RWPE2 (cell line): ENCODE results near the gene GAB2.

Experiments
- ATAC-seq: fragments of 200-7000 bp; cut with Tn5 transposase; 3 replicates; pipeline ENCODE4 v1.9.1; 2021; ENCODE audit warnings: low read depth
- DNase-seq: peaks from one replicate; pipeline ENCODE4 v3.0.0-alpha.2; 2020; ENCODE audit warnings: low spot score
- H3K27ac ChIP-seq: fragments of 450-650 bp; 2 replicates; pipeline ENCODE4 v1.5.1; 2017; ENCODE audit warnings: mild to moderate bottlenecking; ENCODE audit not compliant: poor library complexity, severe bottlenecking
- H3K27me3 ChIP-seq: fragments of 250-450 bp; sonication (Bioruptor Pico); 2 replicates; pipeline ENCODE4 v1.5.1; 2021; ENCODE audit warnings: mild to moderate bottlenecking, moderate library complexity; ENCODE audit not compliant: insufficient read depth, poor library complexity, severe bottlenecking
- H3K36me3 ChIP-seq: fragments of 250-450 bp; sonication (Bioruptor Pico); 2 replicates; pipeline ENCODE4 v1.5.1; 2020; ENCODE audit warnings: low read depth, mild to moderate bottlenecking, moderate library complexity
- H3K4me1 ChIP-seq: fragments of 250-450 bp; sonication (Bioruptor Pico); 2 replicates; pipeline ENCODE4 v1.5.1; 2021; ENCODE audit warnings: mild to moderate bottlenecking, moderate library complexity; ENCODE audit not compliant: insufficient read depth, poor library complexity, severe bottlenecking
- H3K4me3 ChIP-seq: fragments of 250-450 bp; sonication (Bioruptor Pico); 2 replicates; pipeline ENCODE4 v1.5.1; 2021; ENCODE audit warnings: mild to moderate bottlenecking, moderate library complexity; ENCODE audit not compliant: severe bottlenecking
- H3K9me3 ChIP-seq: fragments of 250-450 bp; sonication (Bioruptor Pico); 2 replicates; pipeline ENCODE4 v1.5.1; 2021; ENCODE audit warnings: mild to moderate bottlenecking, moderate library complexity; ENCODE audit not compliant: severe bottlenecking
- TF ChIP-seq, protein P1 (sequence below): fragments of 450-650 bp; IDR thresholded peaks from one replicate; pipeline ENCODE4 v1.5.1; 2017; ENCODE audit warnings: mild to moderate bottlenecking, moderate library complexity; ENCODE audit not compliant: poor library complexity, severe bottlenecking

The GAB2 gene

DNA sequence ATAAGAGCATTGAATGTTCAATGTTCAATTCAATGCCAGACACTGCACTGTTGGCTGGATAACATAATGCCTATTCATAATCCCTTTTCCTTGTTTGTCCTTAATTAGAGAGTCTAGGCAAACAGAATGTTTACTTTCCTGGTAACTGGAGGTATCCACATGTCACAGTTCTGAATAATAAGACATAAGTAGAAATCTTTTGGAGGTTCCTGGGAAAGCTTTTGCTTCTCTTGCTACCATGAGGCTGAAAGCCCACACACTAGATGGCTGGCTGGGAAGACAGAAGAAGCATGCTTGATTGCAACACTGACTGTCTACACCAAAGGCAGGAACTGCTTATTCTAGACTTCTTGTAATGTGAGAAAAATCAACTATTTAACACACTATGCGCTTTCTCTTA is 79.5 kb downstream of the GAB2 start:
- Histone ChIP-seq H3K4me1 (no peaks in the 10 kb centered on the region), H3K36me3 (no peaks in the 10 kb centered on the region), H3K27ac (no peak overlapping the region), H3K9me3 (no peaks in the 10 kb centered on the region), H3K4me3 (no peak overlapping the region), H3K27me3 (no peaks in the 10 kb centered on the region)
- TF ChIP-seq, protein P1, sequence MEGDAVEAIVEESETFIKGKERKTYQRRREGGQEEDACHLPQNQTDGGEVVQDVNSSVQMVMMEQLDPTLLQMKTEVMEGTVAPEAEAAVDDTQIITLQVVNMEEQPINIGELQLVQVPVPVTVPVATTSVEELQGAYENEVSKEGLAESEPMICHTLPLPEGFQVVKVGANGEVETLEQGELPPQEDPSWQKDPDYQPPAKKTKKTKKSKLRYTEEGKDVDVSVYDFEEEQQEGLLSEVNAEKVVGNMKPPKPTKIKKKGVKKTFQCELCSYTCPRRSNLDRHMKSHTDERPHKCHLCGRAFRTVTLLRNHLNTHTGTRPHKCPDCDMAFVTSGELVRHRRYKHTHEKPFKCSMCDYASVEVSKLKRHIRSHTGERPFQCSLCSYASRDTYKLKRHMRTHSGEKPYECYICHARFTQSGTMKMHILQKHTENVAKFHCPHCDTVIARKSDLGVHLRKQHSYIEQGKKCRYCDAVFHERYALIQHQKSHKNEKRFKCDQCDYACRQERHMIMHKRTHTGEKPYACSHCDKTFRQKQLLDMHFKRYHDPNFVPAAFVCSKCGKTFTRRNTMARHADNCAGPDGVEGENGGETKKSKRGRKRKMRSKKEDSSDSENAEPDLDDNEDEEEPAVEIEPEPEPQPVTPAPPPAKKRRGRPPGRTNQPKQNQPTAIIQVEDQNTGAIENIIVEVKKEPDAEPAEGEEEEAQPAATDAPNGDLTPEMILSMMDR: no peak
- ATAC-seq (no peak), DNase-seq (no peak)

DNA sequence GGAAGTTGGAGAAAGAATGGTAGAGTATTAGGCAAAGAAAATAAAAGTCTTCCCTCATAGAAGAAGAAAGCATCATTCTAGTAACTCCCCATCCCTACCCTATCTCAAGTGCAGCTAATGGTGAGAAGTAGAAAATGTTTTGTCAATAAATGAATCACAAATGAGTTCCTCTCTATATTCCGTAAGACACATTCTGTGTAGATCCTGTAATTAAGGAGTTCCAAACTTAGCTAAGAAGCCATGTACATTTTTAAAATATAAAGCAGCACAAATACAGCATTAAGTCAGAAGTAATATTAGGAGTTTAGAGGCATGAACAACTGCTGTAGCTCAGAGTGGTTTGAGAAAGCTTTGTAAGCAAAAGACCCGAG is 80.1 kb downstream of the GAB2 start:
- Histone ChIP-seq H3K4me3 (no peak overlapping the region), H3K9me3 (no peaks in the 10 kb centered on the region), H3K36me3 (no peaks in the 10 kb centered on the region), H3K4me1 (no peaks in the 10 kb centered on the region), H3K27me3 (no peaks in the 10 kb centered on the region), H3K27ac (no peak overlapping the region)
- ATAC-seq: no peak
- DNase-seq: no peak
- TF ChIP-seq, protein P1: no peak

DNA sequence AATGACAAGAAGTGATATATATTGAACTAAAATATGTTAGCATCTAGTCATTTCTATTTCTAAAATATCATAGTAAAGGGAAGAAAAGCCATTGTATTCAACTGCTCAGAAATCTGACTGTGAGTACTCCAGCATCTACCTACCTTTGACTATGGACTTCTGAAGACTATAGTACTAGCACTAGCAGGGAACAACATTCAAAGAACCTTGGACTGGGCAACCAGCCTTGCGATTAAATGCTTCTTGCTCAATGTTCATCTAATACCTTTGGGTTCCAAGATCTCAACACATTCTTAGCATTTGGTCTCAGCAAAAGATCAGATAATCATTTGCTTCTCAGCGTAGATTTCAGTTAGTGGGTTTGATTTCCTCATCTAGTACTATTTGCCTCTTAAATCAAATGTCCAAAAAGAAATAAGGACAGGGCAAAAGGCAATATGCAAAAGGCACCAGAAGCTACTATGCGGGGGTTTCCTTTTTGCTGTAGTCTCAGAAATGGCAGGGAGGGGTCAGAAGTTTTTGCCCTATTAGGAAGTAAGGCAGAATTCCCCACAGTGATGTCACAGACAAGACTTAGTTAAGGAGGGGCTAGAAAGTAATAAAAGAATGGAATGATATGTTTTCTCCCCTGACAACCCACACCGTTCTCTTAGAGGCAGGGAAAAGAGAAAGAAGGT is 80.6 kb downstream of the GAB2 start:
- DNase-seq: no peak
- no peak overlapping the region for H3K4me3 ChIP-seq
- no peak overlapping the region for H3K27ac ChIP-seq

DNA sequence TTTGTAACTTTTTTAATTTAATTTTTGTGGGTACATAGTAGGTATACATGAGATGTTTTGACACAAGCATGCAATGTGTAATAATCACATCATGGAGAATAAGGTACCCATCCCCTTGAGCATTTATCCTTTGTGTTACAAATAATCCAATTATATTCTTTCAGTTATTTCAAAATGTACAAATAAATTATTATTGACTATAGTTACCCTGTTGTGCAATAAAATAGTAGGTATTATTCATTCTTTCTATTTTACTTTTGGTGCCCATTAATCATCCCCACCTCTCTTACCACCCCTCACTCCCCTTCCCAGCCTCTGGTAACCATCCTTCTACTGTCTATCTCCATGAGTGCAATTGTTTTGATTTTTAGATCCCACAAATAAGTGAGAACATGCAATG is 83.5 kb downstream of the GAB2 start:
- Histone ChIP-seq H3K27ac (no peak overlapping the region), H3K36me3 (no peaks in the 10 kb centered on the region), H3K27me3 (no peaks in the 10 kb centered on the region), H3K4me1 (no peaks in the 10 kb centered on the region), H3K9me3 (no peaks in the 10 kb centered on the region), H3K4me3 (no peak overlapping the region)
- no peak for DNase-seq
- TF ChIP-seq, protein P1: no peak
- no peak for ATAC-seq

More for the DNA sequence above, 80.6 kb downstream of the GAB2 start:
- TF ChIP-seq, protein P1: no peak
- Histone ChIP-seq H3K4me1 (no peaks in the 10 kb centered on the region), H3K27me3 (no peaks in the 10 kb centered on the region), H3K36me3 (no peaks in the 10 kb centered on the region), H3K9me3 (no peaks in the 10 kb centered on the region)
- no peak for ATAC-seq

DNA sequence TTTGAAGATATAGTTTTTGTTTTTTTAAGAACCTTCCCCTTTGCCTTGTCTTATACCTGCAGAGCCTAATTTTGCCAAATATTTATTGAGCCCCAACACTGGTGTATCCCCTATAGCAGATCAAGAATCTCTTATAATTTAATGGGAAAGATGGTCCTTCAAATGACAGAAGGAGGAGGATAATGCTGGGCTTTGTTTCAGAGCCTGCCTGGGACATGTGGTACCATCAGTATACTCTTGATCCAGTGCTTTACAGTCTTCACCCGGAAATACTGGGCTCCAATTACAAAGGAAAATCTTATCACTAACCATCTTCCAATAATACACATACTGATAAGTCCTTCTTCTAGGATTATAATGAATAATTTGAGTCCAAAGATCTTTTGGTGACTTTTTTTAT is 84.7 kb downstream of the GAB2 start:
- TF ChIP-seq, protein P1: no peak
- no peak for DNase-seq
- Histone ChIP-seq H3K4me1 (no peaks in the 10 kb centered on the region), H3K36me3 (no peaks in the 10 kb centered on the region), H3K9me3 (no peaks in the 10 kb centered on the region), H3K27ac (no peak overlapping the region), H3K4me3 (no peak overlapping the region), H3K27me3 (no peaks in the 10 kb centered on the region)
- ATAC-seq: no peak
